Skeletal muscle satellite cell (primary cell): ENCODE results near the gene ZMYM4.

ENCODE experiments used
- H3K27me3 ChIP-seq: 2 replicates; pipeline ENCODE4 v1.7.0; 2013; ENCODE audit warnings: low read length; ENCODE audit not compliant: control insufficient read depth, insufficient read depth
- H3K36me3 ChIP-seq: 2 replicates; pipeline ENCODE4 v1.7.0; 2013; ENCODE audit warnings: mild to moderate bottlenecking, control low read depth, low read length; ENCODE audit not compliant: insufficient read depth
- H3K4me1 ChIP-seq: 2 replicates; pipeline ENCODE4 v1.7.0; 2013; ENCODE audit warnings: low read length; ENCODE audit not compliant: control insufficient read depth, insufficient read depth
- H3K4me2 ChIP-seq: 2 replicates; pipeline ENCODE4 v1.7.0; 2013; ENCODE audit warnings: mild to moderate bottlenecking, low read length
- H3K4me3 ChIP-seq: 2 replicates; pipeline ENCODE4 v1.7.0; 2013; ENCODE audit warnings: low read length
- H3K9ac ChIP-seq: 2 replicates; pipeline ENCODE4 v1.7.0; 2013; ENCODE audit warnings: mild to moderate bottlenecking, low read depth, low read length, moderate library complexity
- H3K9me3 ChIP-seq: replicated peaks from 2 replicates; pipeline ENCODE4 v1.7.0; 2013; ENCODE audit warnings: mild to moderate bottlenecking, control low read depth, low read length

Gene ZMYM4

GRCh38 chr1:35334485-35334884, 66.0 kb downstream of the ZMYM4 start:
- H3K27me3 ChIP-seq, result no peaks in the 10 kb centered on the region
- no peaks in the 10 kb centered on the region for H3K4me1 ChIP-seq

GRCh38 chr1:35340519-35340918, 72.0 kb downstream of the ZMYM4 start:
- no peaks in the 10 kb centered on the region for H3K4me1 ChIP-seq
- H3K36me3 ChIP-seq, result peaks cover 5% of the 10 kb centered on the region
- H3K4me2 ChIP-seq, result no peak overlapping the region
- H3K9ac ChIP-seq, result no peak overlapping the region
- no peak overlapping the region for H3K4me3 ChIP-seq
- no peaks in the 10 kb centered on the region for H3K9me3 ChIP-seq
- H3K27me3 ChIP-seq, result no peaks in the 10 kb centered on the region

More at GRCh38 chr1:35334485-35334884, 66.0 kb downstream of the ZMYM4 start:
- no peaks in the 10 kb centered on the region for H3K9me3 ChIP-seq
- no peak overlapping the region for H3K9ac ChIP-seq
- no peak overlapping the region for H3K4me2 ChIP-seq
- no peak overlapping the region for H3K4me3 ChIP-seq
- peaks cover 5% of the 10 kb centered on the region for H3K36me3 ChIP-seq

DNA sequence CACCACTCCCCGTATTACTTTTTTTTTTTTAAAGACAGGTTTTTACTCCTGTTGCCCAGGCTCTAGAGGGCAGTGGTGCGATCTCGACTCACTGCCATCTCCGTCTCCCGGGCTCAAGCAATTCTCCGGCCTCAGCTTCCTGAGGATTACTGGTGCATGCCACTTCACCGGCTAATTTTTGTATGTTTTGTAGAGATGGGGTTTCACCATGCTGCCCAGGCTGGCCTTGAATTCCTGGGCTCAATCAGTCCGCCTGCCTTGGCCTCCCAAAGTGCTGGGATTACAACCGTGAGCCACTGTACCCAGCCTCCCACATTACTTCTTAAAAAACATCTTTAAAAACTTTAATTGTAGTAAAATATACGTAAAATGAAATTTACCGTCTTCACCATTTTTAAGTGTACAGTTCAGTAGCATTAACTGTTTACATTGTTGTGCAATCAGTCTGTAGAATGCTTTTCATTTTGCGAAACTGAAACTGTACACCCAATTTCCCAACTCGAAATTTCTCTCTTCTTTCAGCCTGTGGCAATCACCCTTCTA, 77.0 kb downstream of the ZMYM4 start:
- H3K27me3 ChIP-seq, result no peaks in the 10 kb centered on the region
- H3K4me1 ChIP-seq, result no peaks in the 10 kb centered on the region
- no peak overlapping the region for H3K4me2 ChIP-seq
- H3K36me3 ChIP-seq, result no peaks in the 10 kb centered on the region
- no peak overlapping the region for H3K9ac ChIP-seq
- H3K9me3 ChIP-seq, result no peaks in the 10 kb centered on the region
- H3K4me3 ChIP-seq, result no peak overlapping the region

DNA sequence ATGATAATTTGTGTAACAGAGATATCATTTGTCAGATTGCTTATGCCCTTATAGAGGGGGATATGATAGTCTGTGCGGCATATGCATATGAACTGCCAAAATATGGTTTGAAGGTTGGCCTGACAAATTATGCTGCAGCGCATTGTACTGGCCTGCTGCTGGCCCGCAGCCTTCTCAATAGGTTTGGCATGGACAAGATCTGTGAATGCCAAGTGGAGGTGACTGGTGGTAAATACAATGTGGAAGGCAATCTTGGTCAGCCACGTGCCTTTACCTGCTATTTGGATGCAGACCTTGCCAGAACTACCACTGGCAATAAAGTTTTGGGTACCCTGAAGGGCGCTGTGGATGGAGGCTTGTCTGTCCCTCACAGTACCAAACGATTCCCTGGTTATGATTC, 82.4 kb downstream of the ZMYM4 start:
- Histone ChIP-seq H3K4me3 (no peak overlapping the region), H3K9ac (no peak overlapping the region), H3K4me2 (no peak overlapping the region), H3K27me3 (no peaks in the 10 kb centered on the region), H3K9me3 (no peaks in the 10 kb centered on the region), H3K36me3 (no peaks in the 10 kb centered on the region), H3K4me1 (no peaks in the 10 kb centered on the region)

GRCh38 chr1:35359995-35360394, 91.5 kb downstream of the ZMYM4 start:
- no peaks in the 10 kb centered on the region for H3K4me1 ChIP-seq
- no peaks in the 10 kb centered on the region for H3K9me3 ChIP-seq
- H3K4me3 ChIP-seq, result no peak overlapping the region
- H3K27me3 ChIP-seq, result no peaks in the 10 kb centered on the region
- H3K36me3 ChIP-seq, result peaks cover 34% of the 10 kb centered on the region
- no peak overlapping the region for H3K4me2 ChIP-seq
- H3K9ac ChIP-seq, result no peak overlapping the region

GRCh38 chr1:35361638-35362037, 93.1 kb downstream of the ZMYM4 start:
- no peaks in the 10 kb centered on the region for H3K9me3 ChIP-seq

DNA sequence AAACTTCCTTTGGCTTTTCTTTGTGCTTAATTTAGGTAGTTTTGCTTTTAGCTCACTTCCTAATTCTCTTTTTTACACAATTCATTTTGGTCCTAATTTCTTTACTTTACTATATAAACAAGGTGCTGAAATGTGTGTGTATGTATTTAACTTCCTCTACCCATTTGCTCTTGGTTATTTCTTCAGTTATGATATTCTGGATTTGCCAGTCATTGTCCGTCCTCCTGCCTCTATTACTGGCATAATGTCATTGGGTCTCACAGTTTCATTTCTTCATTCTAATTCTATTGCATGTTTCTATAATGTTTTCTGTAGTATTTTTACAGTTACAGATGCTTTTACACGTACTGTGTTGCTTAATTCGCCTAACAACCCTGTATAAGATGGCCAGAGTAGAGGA, 96.2 kb downstream of the ZMYM4 start:
- H3K36me3 ChIP-seq, result peaks cover 31% of the 10 kb centered on the region
- no peaks in the 10 kb centered on the region for H3K9me3 ChIP-seq
- H3K4me3 ChIP-seq, result no peak overlapping the region
- no peak overlapping the region for H3K4me2 ChIP-seq
- peaks cover 2% of the 10 kb centered on the region for H3K4me1 ChIP-seq
- no peaks in the 10 kb centered on the region for H3K27me3 ChIP-seq
- no peak overlapping the region for H3K9ac ChIP-seq

More at GRCh38 chr1:35361638-35362037, 93.1 kb downstream of the ZMYM4 start:
- Histone ChIP-seq H3K36me3 (peaks cover 34% of the 10 kb centered on the region), H3K4me1 (no peaks in the 10 kb centered on the region), H3K9ac (no peak overlapping the region), H3K4me3 (no peak overlapping the region), H3K4me2 (no peak overlapping the region), H3K27me3 (no peaks in the 10 kb centered on the region)

- Histone ChIP-seq H3K4me3 (no peak overlapping the region), H3K4me2 (no peak overlapping the region), H3K9me3 (no peaks in the 10 kb centered on the region), H3K4me1 (peaks cover 12% of the 10 kb centered on the region), H3K27me3 (no peaks in the 10 kb centered on the region), H3K9ac (no peak overlapping the region), H3K36me3 (peaks cover 20% of the 10 kb centered on the region)
Measured at GRCh38 chr1:35367914-35368313, 99.4 kb downstream of the ZMYM4 start.

- no peaks in the 10 kb centered on the region for H3K9me3 ChIP-seq
Measured at GRCh38 chr1:35369922-35370671, 101.6 kb downstream of the ZMYM4 start.

DNA sequence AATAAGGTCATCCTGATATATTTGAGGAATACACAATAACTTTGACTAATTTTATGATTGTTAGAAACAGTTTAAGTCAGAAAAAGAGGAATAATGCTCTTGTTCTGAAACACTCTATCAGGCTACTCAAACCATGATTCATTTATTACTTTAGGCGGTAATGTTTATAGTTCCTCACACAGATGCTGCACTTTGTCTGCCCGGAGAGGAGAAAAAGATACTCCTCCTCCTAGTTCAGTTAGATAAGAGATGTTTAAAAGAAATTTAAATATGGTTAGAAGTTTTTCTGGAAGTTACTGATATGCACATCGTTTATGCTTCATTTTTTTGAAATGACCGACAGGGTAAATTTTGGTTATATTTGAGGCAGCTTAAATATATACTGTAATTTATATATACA, 103.0 kb downstream of the ZMYM4 start:
- Histone ChIP-seq H3K27me3 (no peaks in the 10 kb centered on the region), H3K4me2 (no peak overlapping the region), H3K9me3 (no peaks in the 10 kb centered on the region), H3K36me3 (peaks cover 13% of the 10 kb centered on the region), H3K4me1 (peaks cover 12% of the 10 kb centered on the region), H3K9ac (no peak overlapping the region), H3K4me3 (no peak overlapping the region)

More at GRCh38 chr1:35369922-35370671, 101.6 kb downstream of the ZMYM4 start:
- Histone ChIP-seq H3K4me3 (no peak overlapping the region), H3K9ac (peak overlapping the region; percentile 32), H3K4me2 (peak overlapping the region; percentile 48), H3K27me3 (no peaks in the 10 kb centered on the region), H3K36me3 (peaks cover 8% of the 10 kb centered on the region), H3K4me1 (peaks cover 12% of the 10 kb centered on the region)

- H3K4me2 ChIP-seq, result peak overlapping the region; percentile 7
- H3K4me3 ChIP-seq, result no peak overlapping the region
- H3K9me3 ChIP-seq, result no peaks in the 10 kb centered on the region
- no peaks in the 10 kb centered on the region for H3K27me3 ChIP-seq
- H3K36me3 ChIP-seq, result peaks cover 13% of the 10 kb centered on the region
- peaks cover 12% of the 10 kb centered on the region for H3K4me1 ChIP-seq
- H3K9ac ChIP-seq, result no peak overlapping the region
Measured at GRCh38 chr1:35377555-35377954, 109.0 kb downstream of the ZMYM4 start.
